Medulla oblongata (tissue), 1 donor: ENCODE measurements around the gene BUB1B.

Experiments used
- DNase-seq: peaks from one replicate; pipeline ENCODE4 v3.0.0-alpha.2; 2015; ENCODE audit errors: extremely low spot score

Gene BUB1B

GRCh38 chr15:40254452-40254851, 93.6 kb downstream of the BUB1B start:
- no peak for DNase-seq

GRCh38 chr15:40255033-40255432, 94.2 kb downstream of the BUB1B start:
- DNase-seq: no peak

GRCh38 chr15:40256638-40257235, 95.9 kb downstream of the BUB1B start:
- DNase-seq: no peak

GRCh38 chr15:40257656-40258450, 97.0 kb downstream of the BUB1B start:
- DNase-seq: no peak

GRCh38 chr15:40258544-40258943, 97.7 kb downstream of the BUB1B start:
- no peak for DNase-seq

GRCh38 chr15:40259021-40259420, 98.2 kb downstream of the BUB1B start:
- DNase-seq: no peak

- no peak for DNase-seq
Measured at GRCh38 chr15:40263024-40263754, 102.3 kb downstream of the BUB1B start.

- no peak for DNase-seq
Measured at GRCh38 chr15:40264321-40265153, 103.7 kb downstream of the BUB1B start.

- DNase-seq: no peak
Measured at GRCh38 chr15:40265355-40265754, 104.5 kb downstream of the BUB1B start.

- no peak for DNase-seq
Measured at GRCh38 chr15:40265875-40266274, 105.0 kb downstream of the BUB1B start.

GRCh38 chr15:40266828-40267304, 106.0 kb downstream of the BUB1B start:
- DNase-seq: no peak

GRCh38 chr15:40267670-40268069, 106.8 kb downstream of the BUB1B start:
- no peak for DNase-seq

- no peak for DNase-seq
Measured at GRCh38 chr15:40269604-40270003, 108.7 kb downstream of the BUB1B start.

GRCh38 chr15:40270246-40270995, 109.6 kb downstream of the BUB1B start:
- DNase-seq: no peak
